GM21526 (cell line): ENCODE measurements around the gene IGF2BP2.
"Not testable (repeated sequence)": the region's sequence is repeated elsewhere in the genome, so short reads cannot be mapped to it uniquely, and the experiment has no call there.

Experiments used
- ATAC-seq: cut with Tn5 transposase; IDR thresholded peaks from one replicate; pipeline ENCODE4 v1.9.1; 2021; ENCODE audit warnings: moderate library complexity; ENCODE audit not compliant: unreplicated experiment, low FRiP score

Gene IGF2BP2

GRCh38 chr3:185680231-185680630 is 144.6 kb downstream of the IGF2BP2 start:
- ATAC-seq: no peak

- ATAC-seq: no peak
Measured at GRCh38 chr3:185678027-185678426, 146.8 kb downstream of the IGF2BP2 start.

GRCh38 chr3:185677146-185677829 is 147.6 kb downstream of the IGF2BP2 start:
- no peak for ATAC-seq

- ATAC-seq: no peak
Measured at GRCh38 chr3:185667574-185667973, 157.3 kb downstream of the IGF2BP2 start.

- no peak for ATAC-seq
Measured at GRCh38 chr3:185663929-185664328, 160.9 kb downstream of the IGF2BP2 start.

GRCh38 chr3:185661772-185662171 is 163.1 kb downstream of the IGF2BP2 start:
- no peak for ATAC-seq

- not testable (repeated sequence) for ATAC-seq
Measured at GRCh38 chr3:185661296-185661695, 163.5 kb downstream of the IGF2BP2 start.

GRCh38 chr3:185659942-185660921 is 164.6 kb downstream of the IGF2BP2 start:
- ATAC-seq: no peak

GRCh38 chr3:185658943-185659342 is 165.9 kb downstream of the IGF2BP2 start:
- ATAC-seq: no peak

- ATAC-seq: no peak
Measured at GRCh38 chr3:185658504-185658912, 166.3 kb downstream of the IGF2BP2 start.

- no peak for ATAC-seq
Measured at GRCh38 chr3:185657691-185658503, 166.9 kb downstream of the IGF2BP2 start.

- ATAC-seq: no peak
Measured at GRCh38 chr3:185657211-185657610, 167.6 kb downstream of the IGF2BP2 start.

GRCh38 chr3:185656321-185656840 is 168.5 kb downstream of the IGF2BP2 start:
- no peak for ATAC-seq

- ATAC-seq: no peak
Measured at GRCh38 chr3:185655426-185656320, 169.2 kb downstream of the IGF2BP2 start.

- ATAC-seq: no peak
Measured at GRCh38 chr3:185654758-185655145, 170.1 kb downstream of the IGF2BP2 start.

- no peak for ATAC-seq
Measured at GRCh38 chr3:185653949-185654757, 170.7 kb downstream of the IGF2BP2 start.

GRCh38 chr3:185651971-185652370 is 172.9 kb downstream of the IGF2BP2 start:
- ATAC-seq: no peak

- ATAC-seq: no peak
Measured at GRCh38 chr3:185649414-185649813, 175.4 kb downstream of the IGF2BP2 start.

- ATAC-seq: no peak
Measured at GRCh38 chr3:185648396-185648795, 176.4 kb downstream of the IGF2BP2 start.
